Superior temporal gyrus (tissue), 1 donor: ENCODE data around the gene GNS.

Source experiments
- DNase-seq: peaks from one replicate; pipeline ENCODE4 v3.0.0-alpha.2; 2016; ENCODE audit errors: extremely low spot score

GNS gene

DNA sequence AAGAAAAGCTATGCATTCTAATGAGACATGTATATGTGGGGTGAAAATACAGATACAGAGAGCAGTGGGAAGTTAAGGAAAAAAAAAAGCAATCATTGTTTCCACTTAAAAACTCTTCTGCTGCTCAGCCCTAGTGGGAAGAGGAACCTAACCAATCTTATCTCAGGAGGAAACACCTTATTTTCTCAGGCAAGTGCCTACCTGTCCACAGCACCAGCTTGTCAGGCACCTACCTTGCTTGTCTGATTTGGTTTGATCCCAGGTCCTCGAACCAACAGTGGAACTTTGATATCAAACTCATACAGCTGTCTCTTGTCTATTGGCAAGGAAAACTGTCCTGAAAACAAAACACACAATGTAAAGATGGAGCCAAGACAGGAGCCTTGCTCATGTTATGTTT, 22.4 kb downstream of the GNS start:
- DNase-seq, result no peak

GRCh38 chr12:64735442-64735841, 23.8 kb downstream of the GNS start:
- peak; percentile 45 for DNase-seq

DNA sequence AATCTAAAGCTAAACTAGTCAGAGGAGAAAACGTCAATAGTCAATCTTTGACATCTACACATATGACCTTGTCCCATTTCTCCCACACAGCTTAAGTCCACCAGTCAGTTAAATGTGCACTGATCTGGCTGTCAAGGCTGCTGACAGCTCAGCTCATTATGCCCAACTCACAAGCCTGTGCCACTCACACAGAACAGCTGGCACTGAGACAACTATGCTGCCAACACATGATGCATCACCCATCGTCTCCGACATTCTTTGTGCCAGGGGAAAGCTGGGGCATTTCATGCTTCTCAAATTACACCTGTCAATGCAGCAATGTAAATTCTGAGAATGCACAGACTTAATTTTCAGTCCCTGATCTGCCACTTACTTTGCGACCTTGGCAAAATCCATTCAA, 25.3 kb downstream of the GNS start:
- DNase-seq, result peak; percentile 82

DNA sequence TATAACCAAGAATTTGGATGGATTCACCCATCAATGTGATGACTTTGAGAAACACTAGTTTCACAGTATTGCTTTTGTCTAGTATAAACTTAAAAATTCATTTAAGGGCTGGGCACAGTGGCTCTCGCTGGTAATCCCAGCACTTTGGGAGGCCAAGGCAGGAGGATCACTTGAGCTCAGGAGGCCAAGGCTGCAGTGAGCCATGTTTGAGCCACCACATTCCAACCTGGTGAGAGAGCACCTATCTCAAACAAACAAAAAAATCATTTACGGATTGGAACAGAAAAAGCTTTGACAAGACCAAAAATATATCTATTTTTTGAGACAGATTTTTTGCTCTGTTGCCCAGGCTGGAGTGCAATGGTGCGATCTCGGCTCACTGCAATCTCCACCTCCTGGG, 27.5 kb downstream of the GNS start:
- no peak for DNase-seq

- no peak for DNase-seq
Measured at GRCh38 chr12:64730588-64730969, 28.6 kb downstream of the GNS start.

DNA sequence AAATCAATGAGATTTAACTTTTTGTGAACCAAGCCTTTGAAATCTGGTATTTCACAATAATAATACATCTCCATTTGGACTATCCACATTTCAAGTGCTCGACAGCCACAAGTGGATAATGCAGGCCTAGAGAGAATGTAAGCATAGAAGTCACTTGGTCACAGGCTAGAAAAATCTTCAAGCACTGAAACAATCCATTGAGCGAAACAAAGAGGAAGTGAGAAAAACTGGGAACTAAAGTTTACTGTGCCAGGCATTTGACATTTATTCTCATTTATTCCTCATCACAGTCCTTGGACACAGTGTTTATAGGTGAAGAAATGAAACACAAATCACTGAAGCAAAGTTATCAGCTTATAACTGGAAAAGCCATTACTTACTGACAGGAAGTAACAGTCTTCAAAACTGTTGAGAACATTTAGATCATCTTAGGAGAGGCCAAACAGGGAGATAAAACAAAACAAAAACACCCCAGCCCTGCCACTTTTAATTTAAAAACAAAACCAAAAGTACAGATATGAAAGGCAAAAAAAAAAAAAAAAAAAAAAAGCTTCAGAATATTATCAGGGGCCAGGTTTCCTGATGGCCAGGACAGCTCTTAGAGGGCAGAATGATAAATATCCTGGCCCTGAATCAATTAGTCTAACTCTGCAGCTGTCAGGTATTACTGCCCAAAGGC, 29.2 kb downstream of the GNS start:
- DNase-seq, result no peak

- DNase-seq, result no peak
Measured at GRCh38 chr12:64724201-64724745, 34.9 kb downstream of the GNS start.

GRCh38 chr12:64723630-64724029, 35.6 kb downstream of the GNS start:
- DNase-seq, result no peak

- no peak for DNase-seq
Measured at GRCh38 chr12:64722835-64723234, 36.4 kb downstream of the GNS start.

- DNase-seq, result no peak
Measured at GRCh38 chr12:64720884-64721283, 38.3 kb downstream of the GNS start.

DNA sequence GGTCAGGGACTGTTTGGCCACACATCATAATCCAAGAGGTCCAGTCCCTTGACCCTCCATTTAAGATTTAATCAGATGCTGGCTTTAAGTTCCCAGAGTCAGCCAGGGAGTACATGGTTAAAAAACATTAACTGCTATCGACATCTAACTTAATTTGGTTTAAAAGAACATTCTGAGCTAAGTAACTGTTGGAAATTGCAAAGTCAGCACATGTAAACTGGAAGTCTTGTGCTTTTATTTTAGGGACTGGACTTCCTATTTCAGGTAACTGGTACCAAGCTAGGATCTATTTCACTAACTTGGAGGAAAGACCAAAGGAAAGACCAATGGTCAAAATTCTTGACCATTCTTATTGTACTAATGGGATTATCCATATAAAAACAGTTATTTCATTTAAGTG, 40.6 kb downstream of the GNS start:
- DNase-seq, result no peak

DNA sequence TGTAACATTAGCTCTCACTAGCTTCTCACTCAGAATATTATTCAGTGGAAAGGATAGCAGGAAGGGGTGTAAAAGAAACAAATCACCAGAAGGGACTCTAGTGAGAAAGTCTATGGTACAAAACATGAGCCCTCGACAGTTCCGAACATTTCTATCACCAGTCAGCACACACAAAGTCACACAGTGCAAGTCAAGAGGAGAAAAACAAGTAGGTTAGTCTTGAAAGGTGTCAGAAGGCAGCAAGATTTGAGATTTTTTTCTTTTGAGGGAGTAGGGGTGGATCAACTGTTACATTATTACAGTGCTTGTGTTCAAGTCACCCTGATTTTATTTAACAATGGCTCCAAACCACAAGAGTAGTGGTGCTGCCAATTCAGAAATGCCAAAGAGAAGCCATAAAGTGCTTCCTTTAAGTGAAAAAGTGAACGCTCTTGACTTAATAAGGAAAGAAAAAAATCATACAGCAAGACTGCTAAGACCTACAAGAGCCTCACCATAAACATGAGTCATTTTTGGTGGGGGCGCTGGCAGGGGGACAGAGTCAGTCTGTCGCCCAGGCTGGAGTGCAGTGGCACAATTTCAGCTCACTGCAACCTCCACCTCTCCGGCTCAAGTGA, 42.3 kb downstream of the GNS start:
- DNase-seq, result no peak

DNA sequence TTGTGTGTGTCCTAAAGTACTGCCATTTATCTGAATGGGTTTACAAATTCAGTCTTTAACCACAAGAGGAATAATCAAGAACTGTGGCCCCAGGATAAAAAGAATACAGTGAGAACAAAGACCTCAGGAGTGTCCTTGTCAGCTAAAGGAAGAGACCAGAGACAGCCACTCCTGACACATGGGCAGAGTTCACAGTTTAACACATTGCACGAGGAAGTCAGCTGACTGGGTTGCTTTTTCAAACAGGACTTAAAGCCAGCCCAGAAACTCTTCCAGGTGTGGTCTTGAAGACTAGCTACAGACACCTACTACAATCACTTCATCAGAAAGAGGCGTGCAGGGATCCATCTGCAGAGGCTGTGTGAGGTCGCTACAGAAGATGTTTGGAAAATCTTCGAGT, 42.8 kb downstream of the GNS start:
- no peak for DNase-seq

DNA sequence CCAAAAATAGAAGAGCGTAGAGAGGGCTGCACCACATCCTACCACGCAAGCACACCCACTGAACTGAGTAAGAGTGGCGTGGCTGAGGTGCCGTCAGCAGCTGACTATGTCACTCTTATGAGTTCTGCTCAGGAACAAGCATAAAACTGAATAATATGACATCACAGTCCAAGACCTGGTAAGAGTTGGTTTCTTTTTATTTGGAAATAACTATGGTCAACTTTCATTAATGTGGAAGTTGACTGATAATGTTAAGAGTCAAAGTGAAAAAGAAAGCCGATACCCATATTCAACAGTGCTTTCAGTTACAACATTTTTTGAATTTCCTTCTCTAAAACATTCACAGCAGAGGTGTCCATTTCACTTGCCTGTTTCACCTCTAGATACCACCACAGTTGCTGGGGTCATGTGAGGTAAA, 44.6 kb downstream of the GNS start:
- DNase-seq, result no peak

DNA sequence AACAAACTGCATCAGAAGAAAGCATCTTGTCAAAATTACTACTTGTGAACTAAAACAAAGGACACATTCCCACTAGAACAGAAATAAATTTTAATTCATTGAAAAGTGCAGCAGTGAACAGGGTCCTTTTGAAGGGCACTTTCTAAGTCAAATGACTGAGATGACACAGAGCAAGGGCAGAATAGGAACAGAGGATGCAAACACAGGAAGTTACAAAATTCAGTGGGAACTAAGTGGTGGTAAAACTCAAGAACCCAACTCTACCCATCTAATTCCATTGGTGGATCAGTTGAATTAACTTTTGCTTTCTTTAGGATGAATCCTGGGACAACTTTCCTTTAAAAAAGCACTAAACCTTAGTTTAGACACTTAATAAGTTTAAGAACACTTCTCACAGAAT, 45.8 kb downstream of the GNS start:
- DNase-seq, result no peak

GRCh38 chr12:64709429-64709828, 49.8 kb downstream of the GNS start:
- no peak for DNase-seq

DNA sequence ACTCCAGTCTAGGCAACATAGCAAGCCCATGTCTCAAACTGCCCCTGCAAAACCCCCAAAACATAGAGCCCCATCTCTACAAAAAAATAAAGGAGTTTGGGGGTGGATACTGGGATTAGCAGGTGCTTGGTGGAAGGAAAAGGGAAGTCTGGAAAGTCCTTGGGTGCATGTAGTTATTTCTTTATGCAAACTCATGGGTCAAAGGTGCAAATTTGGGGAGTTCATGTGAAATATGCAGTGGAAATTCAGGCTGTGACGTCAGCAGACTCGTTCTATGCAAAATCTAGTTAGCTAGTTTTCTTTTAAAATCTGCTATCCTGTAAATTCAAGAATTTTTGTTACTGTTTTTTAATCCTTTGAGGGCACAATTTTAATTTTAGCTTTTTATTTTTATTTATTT, 51.3 kb downstream of the GNS start:
- DNase-seq, result no peak

- no peak for DNase-seq
Measured at GRCh38 chr12:64707362-64707761, 51.8 kb downstream of the GNS start.

DNA sequence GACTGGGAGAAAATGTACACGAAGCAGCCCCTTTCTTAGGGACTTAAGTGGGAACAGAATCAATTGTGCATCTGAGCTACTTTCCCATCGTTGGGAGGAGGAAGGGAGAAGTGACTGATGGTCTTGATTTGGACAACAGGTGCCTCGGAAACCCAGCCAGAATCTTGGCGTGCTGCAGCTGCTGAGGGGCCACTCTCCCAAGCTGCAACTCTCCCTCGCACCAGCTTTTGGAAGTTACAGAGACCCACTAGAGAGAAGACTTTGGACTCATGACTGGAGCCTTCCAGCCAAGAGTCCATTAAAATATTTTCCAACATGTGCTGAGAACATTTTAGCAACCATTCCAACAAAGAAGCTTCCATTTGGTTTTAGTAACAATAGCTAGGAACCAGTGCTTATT, 52.3 kb downstream of the GNS start:
- DNase-seq, result no peak

DNA sequence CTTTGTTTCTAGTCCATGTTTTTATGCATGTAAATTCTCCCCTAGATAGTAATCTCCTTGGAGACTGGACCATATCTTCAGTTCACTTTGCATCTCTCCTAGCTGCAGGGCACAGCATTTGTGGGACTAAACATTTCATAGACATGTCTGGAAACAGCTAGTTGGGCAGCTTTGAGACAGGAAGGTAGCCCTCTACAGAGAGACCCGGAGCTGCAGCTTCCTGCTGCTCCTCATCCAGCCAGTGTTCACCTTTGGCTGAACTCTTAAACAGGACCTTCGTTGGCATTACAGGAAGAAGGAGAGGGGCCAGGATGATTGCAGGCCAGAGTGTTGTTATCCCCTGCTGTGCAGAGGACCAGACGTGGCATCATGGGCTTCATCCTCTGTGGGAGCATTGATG, 52.9 kb downstream of the GNS start:
- DNase-seq, result no peak

GRCh38 chr12:64701283-64701682, 57.9 kb downstream of the GNS start:
- no peak for DNase-seq

DNA sequence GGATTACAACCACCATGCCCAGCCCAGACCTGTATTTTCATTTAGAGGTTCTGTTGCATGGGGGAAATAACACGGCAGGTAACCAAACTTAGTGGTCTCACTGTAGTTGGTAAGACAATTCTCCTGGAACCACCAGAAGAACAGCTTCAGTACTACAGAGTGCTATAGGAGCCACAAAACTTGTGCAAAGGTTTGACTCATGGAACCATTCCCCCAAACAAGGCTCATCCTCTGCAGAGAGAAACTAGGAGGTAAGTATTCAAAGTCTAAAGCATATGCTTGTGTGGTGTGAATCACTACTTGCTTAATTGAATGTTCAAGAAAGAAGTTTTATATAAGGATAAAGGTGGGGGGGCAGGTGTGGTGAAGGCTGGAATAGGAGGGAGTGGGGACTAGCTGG, 58.7 kb downstream of the GNS start:
- no peak for DNase-seq

GRCh38 chr12:64699504-64700115, 59.6 kb downstream of the GNS start:
- DNase-seq, result no peak
